ENCODE data around the gene RBPJ.

Gene RBPJ

GRCh38 chr4:26377328-26378311 is 56.8 kb downstream of the RBPJ start:
- Histone ChIP-seq H3F3A (ENCODE audit: insufficient read depth, low read length) (no peaks in the 10 kb centered on the region), H3K4me3 (ENCODE audit: low read depth, low read length, poor library complexity, severe bottlenecking) (no peak overlapping the region), H3K9me3 (ENCODE audit: low read length) (no peaks in the 10 kb centered on the region), H3K79me2 (ENCODE audit: insufficient read depth, low read length) (peaks cover 7% of the 10 kb centered on the region; the same call in 1 of the 2 replicates), H4K20me1 (ENCODE audit: insufficient read depth, low read length) (no peaks in the 10 kb centered on the region), H2AFZ (ENCODE audit: low read length) (no peak overlapping the region), H3K4me2 (ENCODE audit: low read length) (no peak overlapping the region), H3K27ac (ENCODE audit: low read depth, low read length, poor library complexity, severe bottlenecking) (no peak overlapping the region), H3K36me3 (ENCODE audit: insufficient read depth, low read length) (no peaks in the 10 kb centered on the region; the same call in 1 of the 2 replicates), H3K4me1 (ENCODE audit: insufficient read depth, low read length, severe bottlenecking) (peaks cover 33% of the 10 kb centered on the region), H3K9ac (ENCODE audit: low read length) (no peak overlapping the region), H3K9me2 (ENCODE audit: low read depth, low read length) (no peaks in the 10 kb centered on the region), H3K27me3 (ENCODE audit: insufficient read depth, low read length) (no peaks in the 10 kb centered on the region)
- no peak for TF ChIP-seq EZH2 (IDR thresholded peaks at IDR 0.05; ENCODE audit: borderline replicate concordance, low read length)
- no peak for TF ChIP-seq CTCF (IDR thresholded peaks at IDR 0.05; ENCODE audit: low read length)

DNA sequence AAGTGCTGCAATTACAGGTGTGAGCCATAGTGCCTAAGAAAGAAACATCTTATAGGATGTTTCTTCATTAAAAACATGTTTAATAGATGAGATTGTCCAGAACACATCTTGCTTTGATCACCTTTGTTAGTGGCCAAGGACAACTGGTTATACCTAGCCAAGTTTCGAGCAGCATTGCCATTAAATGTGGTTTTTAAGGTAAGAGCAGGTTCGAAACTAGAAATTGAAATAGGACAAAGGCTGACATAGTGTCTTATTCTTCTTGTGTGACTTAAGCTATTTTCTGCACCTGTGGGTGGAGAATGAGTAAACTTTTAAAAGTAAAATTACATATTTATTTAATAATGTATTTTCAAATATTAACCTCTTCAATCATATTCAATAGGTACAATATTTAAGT is 59.0 kb downstream of the RBPJ start:
- H4K20me1 ChIP-seq (ENCODE audit: insufficient read depth, low read length): no peaks in the 10 kb centered on the region
- no peak overlapping the region for H3K4me2 ChIP-seq (ENCODE audit: low read length)
- H3K27me3 ChIP-seq (ENCODE audit: insufficient read depth, low read length): no peaks in the 10 kb centered on the region
- H3K79me2 ChIP-seq (ENCODE audit: insufficient read depth, low read length): peaks cover 7% of the 10 kb centered on the region; the same call in 1 of the 2 replicates
- no peak for TF ChIP-seq EZH2 (IDR thresholded peaks at IDR 0.05; ENCODE audit: borderline replicate concordance, low read length)
- no peak for TF ChIP-seq CTCF (IDR thresholded peaks at IDR 0.05; ENCODE audit: low read length)
- H3K9me2 ChIP-seq (ENCODE audit: low read depth, low read length): no peaks in the 10 kb centered on the region
- no peak overlapping the region for H3K9ac ChIP-seq (ENCODE audit: low read length)
- H2AFZ ChIP-seq (ENCODE audit: low read length): no peak overlapping the region
- peaks cover 25% of the 10 kb centered on the region for H3K4me1 ChIP-seq (ENCODE audit: insufficient read depth, low read length, severe bottlenecking)
- H3K27ac ChIP-seq (ENCODE audit: low read depth, low read length, poor library complexity, severe bottlenecking): no peak overlapping the region
- no peaks in the 10 kb centered on the region for H3K36me3 ChIP-seq (ENCODE audit: insufficient read depth, low read length)
- no peaks in the 10 kb centered on the region for H3F3A ChIP-seq (ENCODE audit: insufficient read depth, low read length)
- no peaks in the 10 kb centered on the region for H3K9me3 ChIP-seq (ENCODE audit: low read length)
- H3K4me3 ChIP-seq (ENCODE audit: low read depth, low read length, poor library complexity, severe bottlenecking): no peak overlapping the region

DNA sequence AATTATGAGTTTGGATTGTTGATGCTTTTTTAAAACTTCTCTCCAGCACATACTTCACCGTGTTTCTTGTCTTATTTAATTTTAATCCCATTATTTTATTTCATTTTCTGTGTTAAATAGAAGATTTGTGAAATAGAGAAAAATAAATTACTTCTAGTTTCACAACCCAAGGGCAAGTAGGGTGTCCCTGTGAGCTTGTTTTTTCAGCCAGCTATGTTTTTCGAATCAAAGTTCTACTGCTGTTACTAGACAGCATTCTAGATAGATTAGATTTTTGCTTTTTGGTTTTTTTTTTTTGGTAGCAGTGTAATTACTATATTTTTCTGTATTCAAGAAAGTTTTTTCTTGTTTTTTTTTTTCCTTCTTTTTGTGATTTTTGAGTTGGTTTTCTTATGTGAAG is 59.9 kb downstream of the RBPJ start:
- no peak overlapping the region for H3K4me2 ChIP-seq (ENCODE audit: low read length)
- no peak overlapping the region for H3K4me3 ChIP-seq (ENCODE audit: low read depth, low read length, poor library complexity, severe bottlenecking)
- H3K79me2 ChIP-seq (ENCODE audit: insufficient read depth, low read length): peaks cover 7% of the 10 kb centered on the region; the same call in 1 of the 2 replicates
- no peak overlapping the region for H3K27ac ChIP-seq (ENCODE audit: low read depth, low read length, poor library complexity, severe bottlenecking)
- H3K27me3 ChIP-seq (ENCODE audit: insufficient read depth, low read length): no peaks in the 10 kb centered on the region
- TF ChIP-seq EZH2 (IDR thresholded peaks at IDR 0.05; ENCODE audit: borderline replicate concordance, low read length) (no peak), CTCF (IDR thresholded peaks at IDR 0.05; ENCODE audit: low read length) (no peak)
- H3K36me3 ChIP-seq (ENCODE audit: insufficient read depth, low read length): no peaks in the 10 kb centered on the region
- H3K4me1 ChIP-seq (ENCODE audit: insufficient read depth, low read length, severe bottlenecking): peaks cover 25% of the 10 kb centered on the region
- H2AFZ ChIP-seq (ENCODE audit: low read length): no peak overlapping the region
- no peak overlapping the region for H3K9ac ChIP-seq (ENCODE audit: low read length)
- no peaks in the 10 kb centered on the region for H3K9me3 ChIP-seq (ENCODE audit: low read length)
- H3F3A ChIP-seq (ENCODE audit: insufficient read depth, low read length): no peaks in the 10 kb centered on the region
- no peaks in the 10 kb centered on the region for H3K9me2 ChIP-seq (ENCODE audit: low read depth, low read length)
- no peaks in the 10 kb centered on the region for H4K20me1 ChIP-seq (ENCODE audit: insufficient read depth, low read length)

All from OCI-LY1 (cell line).